ENCODE data around the gene FNDC7.
"Not testable (repeated sequence)": the region's sequence is repeated elsewhere in the genome, so short reads cannot be mapped to it uniquely, and the experiment has no call there.

FNDC7 gene

DNA sequence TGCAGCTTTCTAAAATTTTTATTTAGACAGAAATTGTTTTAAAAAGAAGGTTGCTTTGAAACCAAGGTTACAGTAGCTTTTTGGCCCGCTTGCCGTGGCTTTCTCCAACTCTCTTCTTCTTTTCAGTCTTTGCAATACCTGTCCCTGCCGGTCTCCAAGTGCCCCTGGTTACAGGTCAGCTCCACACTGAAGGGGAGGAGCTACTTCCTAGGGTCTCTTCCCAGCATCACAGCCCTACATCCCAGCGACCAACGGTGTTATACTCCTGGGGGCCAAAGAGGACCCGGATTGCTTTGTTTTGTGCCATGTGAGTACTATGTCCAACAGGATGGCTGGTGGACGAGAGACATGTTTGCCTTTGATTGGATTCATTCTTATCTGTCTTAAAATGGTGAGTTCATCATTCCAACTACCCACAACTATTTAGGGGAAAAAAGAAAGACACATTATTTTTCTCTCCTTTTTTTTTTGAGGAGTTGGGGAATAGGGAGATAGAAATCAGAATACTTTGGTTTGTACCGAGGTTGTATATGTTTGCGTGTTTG, at the start of gene FNDC7:
Gene FNDC7, plus strand, starts transcription at position 303 of the 545 bp plus-strand sequence. Its CDS starts 26 bp downstream, at position 329.
- no peak for DNase-seq (ENCODE audit: low spot score)

DNA sequence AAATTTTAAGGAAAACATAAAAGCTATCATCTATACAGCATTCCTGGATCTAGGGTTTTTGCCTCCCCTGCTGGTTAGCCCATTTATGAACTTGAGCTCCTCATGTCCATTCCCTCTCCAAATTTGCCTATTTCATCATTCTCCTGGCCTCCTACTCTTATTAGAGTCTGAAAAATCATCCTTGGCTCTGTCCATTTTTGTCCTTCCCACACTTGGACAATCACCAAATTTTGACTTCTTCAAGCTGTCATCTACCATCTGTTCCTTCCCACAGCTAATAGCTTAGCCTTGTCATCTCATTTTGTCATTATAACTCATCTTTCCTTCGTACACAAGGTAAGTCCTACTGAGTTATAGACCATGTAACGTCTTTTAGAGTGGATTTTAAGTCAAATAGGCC, 49.6 kb upstream of the FNDC7 start:
- no peak for DNase-seq (ENCODE audit: low spot score)

GRCh38 chr1:108664481-108664880, 48.2 kb upstream of the FNDC7 start:
- DNase-seq (ENCODE audit: low spot score), result no peak

GRCh38 chr1:108665067-108665466, 47.6 kb upstream of the FNDC7 start:
- DNase-seq (ENCODE audit: low spot score), result no peak

GRCh38 chr1:108665771-108666170, 46.9 kb upstream of the FNDC7 start:
- no peak for DNase-seq (ENCODE audit: low spot score)

- DNase-seq (ENCODE audit: low spot score), result not testable (repeated sequence)
These were observed 45.3 kb upstream of the FNDC7 start for GRCh38 chr1:108667422-108667821.

DNA sequence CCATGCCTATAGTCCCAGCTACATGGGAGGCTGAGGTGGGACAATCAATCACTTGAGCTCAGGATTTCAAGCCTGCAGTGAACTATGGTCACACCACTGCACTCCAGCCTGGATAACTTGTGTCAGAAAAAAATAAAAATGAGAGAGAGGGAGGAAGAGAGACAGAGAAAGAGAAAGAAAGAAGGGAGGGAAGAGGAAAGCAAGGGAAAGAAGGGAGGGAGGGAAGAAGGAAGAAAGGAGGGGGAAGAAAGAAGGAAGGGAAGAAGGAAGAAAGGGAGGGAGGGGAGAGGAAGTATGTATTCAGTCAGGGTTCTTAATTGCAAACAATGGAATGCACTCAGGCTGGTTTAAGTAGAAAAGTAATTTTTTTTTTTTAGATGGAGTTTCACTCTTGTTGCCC, 43.9 kb upstream of the FNDC7 start:
- DNase-seq (ENCODE audit: low spot score), result no peak

GRCh38 chr1:108669679-108670078, 43.0 kb upstream of the FNDC7 start:
- DNase-seq (ENCODE audit: low spot score), result no peak

DNA sequence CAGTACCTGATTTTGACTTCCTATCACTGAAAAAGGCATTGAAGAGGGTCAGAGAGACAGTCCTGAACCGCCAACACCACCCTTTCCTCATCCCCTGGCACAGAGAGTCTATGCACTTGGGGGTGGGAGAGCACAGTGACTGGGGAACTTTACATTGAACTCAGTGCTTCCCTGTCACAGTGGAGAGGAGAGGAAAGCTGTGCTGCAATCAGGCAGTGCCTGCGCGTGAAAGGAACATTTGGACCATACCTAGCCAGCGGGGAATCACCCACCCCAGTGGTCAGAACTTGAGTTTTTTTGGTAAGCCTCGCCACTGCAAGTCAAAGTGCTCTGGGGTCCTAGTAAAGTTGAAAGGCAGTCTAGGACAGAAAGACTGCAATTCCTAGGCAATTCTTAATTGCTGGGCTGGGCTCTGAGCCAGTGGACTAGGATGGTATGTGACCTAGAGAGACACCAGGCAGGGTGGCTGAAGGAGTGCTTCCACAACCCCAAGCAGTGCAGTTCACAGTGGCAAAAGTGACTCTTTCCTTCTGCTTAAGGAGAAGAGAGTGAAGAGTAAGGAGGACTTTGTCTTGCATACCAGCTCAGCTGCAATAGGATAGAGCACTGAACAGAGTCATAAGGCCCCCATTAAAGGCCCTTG, 42.5 kb upstream of the FNDC7 start:
- no peak for DNase-seq (ENCODE audit: low spot score)

DNA sequence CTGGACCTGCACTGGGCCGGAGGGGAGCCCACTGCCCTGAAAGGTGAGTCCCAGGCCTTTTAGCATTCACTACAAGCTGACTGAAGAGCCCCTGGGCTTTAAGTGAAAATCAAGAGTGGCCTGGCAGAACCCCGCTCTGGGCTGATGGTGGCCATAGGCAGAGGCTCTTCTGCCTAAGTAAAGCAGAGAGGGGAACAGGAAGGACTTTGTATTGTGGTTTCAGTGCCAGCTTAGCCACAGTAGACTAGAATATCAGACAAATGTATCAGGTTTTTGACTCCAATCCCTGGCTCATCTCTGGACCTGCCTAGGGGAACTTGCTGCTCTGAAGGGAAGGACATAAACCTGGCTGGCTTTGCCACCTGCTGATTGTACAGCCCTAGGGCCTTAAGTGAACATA, 41.6 kb upstream of the FNDC7 start:
- DNase-seq (ENCODE audit: low spot score), result no peak

DNA sequence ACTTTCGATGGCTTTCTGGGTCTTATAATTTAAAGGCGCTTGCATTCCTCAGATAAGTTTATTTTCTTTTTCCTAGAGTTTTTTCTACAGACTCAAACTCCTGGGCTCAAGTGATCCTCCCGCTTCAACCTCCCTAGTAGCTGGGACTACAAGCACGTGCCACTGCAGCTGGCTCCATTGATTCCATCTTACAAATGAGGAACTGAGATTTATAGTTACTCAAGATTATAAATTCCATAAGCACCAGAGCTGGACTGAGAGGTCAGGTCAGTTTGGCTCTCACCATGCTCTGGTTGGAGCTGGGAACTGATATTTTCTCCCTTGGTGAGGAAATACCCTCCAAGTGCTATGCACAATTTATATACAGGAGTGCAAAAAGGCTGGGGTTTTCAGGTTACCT, 34.0 kb upstream of the FNDC7 start:
- DNase-seq (ENCODE audit: low spot score), result no peak

GRCh38 chr1:108679586-108680213, 33.0 kb upstream of the FNDC7 start:
- DNase-seq (ENCODE audit: low spot score), result no peak

DNA sequence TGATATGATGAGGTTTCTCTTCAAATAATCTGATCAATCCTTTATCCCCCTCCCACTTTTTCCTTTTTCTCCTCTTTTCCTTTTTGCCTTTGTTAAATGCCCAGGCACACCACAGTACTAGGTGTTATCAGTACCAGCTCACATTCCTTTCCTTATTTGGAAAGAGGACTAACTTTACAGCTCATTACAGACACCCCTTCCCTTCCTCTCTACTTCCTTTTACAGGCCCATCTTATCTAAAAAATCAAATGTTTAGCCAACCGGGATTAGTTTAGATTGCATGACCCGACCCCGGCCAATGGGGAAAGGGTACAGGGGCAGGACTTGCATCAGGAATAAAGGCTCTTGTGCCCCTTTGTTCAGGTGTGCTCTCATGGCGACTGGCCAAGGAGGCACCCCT, 31.0 kb upstream of the FNDC7 start:
- not testable (repeated sequence) for DNase-seq (ENCODE audit: low spot score)

DNA sequence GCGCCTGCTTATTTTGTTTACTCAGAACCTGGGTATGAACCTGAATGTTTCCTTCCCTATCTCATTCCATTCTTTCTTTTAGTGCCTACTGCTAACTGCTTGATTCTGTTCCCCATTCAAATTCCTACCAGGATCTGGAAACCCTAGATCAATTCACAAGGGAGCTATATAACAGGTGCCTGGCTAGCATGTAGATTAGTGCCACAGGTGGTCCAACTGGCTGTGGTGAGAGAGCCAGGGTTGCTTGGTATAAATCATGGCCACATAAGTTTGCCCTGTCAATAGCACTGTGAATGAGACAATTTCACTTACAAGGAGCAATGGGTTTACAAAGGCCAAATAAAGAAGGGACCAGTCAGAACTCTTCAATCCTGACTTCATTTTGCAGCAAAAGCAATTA, 27.2 kb upstream of the FNDC7 start:
- DNase-seq (ENCODE audit: low spot score), result no peak

DNA sequence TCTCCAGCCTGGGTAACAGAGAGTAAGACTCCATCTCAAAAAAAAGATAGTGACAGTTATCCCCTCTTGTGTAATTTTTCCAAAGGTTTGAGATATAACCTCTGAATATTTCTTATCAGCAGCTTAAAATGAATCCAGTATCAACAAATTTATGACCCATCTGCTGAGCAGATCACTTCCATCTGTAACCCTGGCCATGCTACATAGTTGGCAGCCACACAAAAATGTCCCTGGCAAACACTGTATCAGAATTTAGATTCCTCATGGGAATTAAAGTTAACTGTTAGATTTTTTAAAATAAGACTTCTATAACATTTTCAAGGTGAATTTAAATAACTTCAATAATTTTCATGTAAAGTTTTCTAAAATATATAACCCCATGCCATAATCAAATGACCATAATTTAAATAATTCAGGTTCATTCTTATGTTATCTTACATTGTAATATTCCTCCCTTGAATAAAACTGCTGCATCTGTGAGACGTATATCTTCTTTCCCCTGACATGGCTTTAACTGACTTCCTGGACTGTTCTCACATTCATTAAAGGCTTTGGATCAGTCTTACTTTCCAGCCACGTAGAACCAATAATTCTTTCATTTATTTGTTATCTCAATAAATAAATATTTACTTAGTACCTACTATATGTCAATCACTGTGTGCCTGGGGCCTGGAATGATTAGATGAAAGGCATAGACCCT, 25.9 kb upstream of the FNDC7 start:
- no peak for DNase-seq (ENCODE audit: low spot score)

GRCh38 chr1:108691128-108691941, 21.4 kb upstream of the FNDC7 start:
- no peak for DNase-seq (ENCODE audit: low spot score)

GRCh38 chr1:108691942-108692723, 20.6 kb upstream of the FNDC7 start, which contains the start of gene PRPF38B:
Gene PRPF38B, plus strand, starts transcription at chr1:108692310. Its CDS starts 282 bp downstream, at chr1:108692592.
- peak; percentile 94 for DNase-seq (ENCODE audit: low spot score)

DNA sequence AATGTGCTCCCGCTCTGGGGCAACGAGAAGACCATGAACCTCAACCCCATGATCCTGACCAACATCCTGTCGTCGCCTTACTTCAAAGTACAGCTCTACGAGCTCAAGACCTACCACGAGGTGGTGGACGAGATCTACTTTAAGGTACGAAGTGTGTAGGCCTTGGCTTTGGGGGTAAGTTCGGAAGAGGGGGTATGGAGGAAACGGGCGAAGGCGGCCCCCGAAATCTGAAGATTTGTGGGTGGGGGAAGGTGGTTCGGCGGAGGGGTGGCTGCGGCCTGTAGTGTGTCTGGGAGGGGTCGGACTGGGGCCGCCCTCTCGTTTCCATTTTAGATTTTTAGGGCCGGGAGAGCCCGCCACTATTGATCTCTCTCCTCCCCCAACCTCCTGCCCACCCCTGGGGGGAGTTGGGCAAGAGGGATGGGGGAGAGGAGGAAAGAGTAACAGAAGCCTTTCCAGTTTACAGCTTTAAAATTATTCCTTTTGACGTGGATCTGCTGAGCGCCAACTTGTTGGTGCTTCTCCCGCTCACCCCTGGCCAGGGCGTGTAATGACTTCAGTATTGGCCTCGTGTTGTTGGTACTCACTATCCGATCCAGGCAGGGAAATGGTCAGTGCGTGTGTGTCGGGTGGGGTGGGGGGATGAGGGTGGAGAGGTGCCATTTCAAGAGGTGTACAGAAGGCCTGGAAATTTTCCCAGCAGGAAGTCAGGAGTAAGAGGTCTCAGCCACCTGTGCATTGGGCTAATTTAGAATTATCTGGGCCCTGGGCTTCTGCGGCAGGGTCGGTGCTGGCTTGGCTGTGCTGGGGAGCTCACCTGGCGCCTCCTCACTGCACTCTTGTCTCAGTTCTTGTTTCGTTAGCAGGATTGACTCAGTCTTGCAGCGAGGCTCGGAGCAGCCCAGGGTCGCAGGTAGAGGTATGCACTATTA, 19.7 kb upstream of the FNDC7 start:
- peak; percentile 31 for DNase-seq (ENCODE audit: low spot score)

GRCh38 chr1:108695535-108695934, 17.2 kb upstream of the FNDC7 start:
- no peak for DNase-seq (ENCODE audit: low spot score)
